Measurements from ENCODE around the gene PACRG. TPM values are rescaled to one million over a fixed set of nuclear protein-coding genes. Genes with fewer than 3 reads are reported as not detected.

PACRG gene
- total and polyA plus RNA-seq, 5 donors from 2014 or later = 0.44 to 1.2 (median 0.87) TPM; not detected in 2

DNA sequence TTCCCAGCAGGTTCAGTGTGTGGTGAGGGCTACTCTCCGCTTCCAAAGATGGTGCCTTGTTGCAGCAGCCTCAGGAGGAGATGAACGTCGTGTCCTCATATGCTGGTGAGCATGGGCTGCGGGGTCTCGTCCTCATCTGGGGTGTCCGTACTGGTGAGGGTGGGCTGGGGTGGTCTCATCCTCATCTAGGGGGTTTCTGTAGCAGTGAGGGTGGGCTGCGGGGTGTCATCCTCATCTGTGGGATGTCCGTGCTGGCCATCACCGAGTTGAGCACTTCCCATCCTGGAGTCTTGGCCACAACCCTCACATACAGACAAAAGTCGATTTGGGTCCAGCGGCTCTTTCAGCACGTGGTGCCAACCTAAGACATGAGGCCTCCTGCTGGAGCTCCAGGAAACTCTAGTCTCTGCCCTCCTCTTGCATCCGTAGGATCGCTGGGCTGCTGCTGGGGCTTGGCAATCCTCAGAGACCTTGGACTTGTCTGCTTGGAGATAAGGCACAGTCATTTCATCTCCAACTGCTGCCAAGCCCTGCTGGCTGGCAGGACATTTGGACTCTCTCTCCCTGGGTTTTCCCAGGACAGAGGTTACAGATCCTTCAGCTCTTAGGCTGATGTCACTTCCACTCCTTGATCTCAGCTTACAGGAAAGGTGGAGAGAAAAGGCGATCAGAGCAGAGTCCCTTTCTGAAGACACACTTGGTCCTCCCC, 160.4 kb downstream of the PACRG start:
- Mint-ChIP-seq H3K9me3 (peaks cover 0 to 6% (median 2%) of the 10 kb centered on the region in 7 donors), H3K27me3 (no peaks in the 10 kb centered on the region), H3K27ac (no peak overlapping the region), H3K4me3 (no peak overlapping the region), H3K36me3 (no peaks in the 10 kb centered on the region), H3K4me1 (no peaks in the 10 kb centered on the region)
- no peaks in the 10 kb centered on the region for H3K4me1 ChIP-seq (ENCODE audit: control insufficient read depth, insufficient read depth, low read length, poor library complexity, severe bottlenecking)
- no peaks in the 10 kb centered on the region for H3K36me3 ChIP-seq (ENCODE audit: control insufficient read depth, insufficient read depth, low read length)
- no peaks in the 10 kb centered on the region for H3K27me3 ChIP-seq (ENCODE audit: control insufficient read depth, insufficient read depth, low read length)
- no peaks in the 10 kb centered on the region for H3K9me3 ChIP-seq (ENCODE audit: control insufficient read depth in 2 of 2, low read length in 2 of 2)
- no peak overlapping the region for H3K4me3 ChIP-seq (ENCODE audit: low read depth, low read length)
- no peak for DNase-seq
- no peak overlapping the region for H3K27ac ChIP-seq (ENCODE audit: insufficient read depth, low read length, poor library complexity, severe bottlenecking)
- ATAC-seq (ENCODE audit: low read depth in 2 of 2) = no peak

DNA sequence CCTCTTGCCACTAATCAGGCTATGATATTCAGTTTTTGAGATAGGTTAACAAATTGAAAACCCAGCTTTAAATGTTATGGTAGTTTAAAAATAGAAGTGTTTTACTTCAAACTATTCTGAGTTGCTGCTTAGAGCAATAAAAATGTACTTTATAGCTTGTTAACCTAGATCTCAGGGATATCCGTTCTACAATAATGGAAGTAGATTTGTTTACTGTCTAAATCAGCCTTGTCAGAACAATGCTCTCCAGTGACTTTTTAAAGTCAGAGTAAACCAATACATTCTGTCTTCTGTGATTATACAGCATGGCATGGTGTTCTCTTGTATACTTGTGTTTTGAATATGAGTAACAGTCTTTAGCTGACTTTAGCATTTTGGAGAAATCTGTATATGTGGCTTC, 161.5 kb downstream of the PACRG start:
- H3K36me3 Mint-ChIP-seq = no peaks in the 10 kb centered on the region
- Histone ChIP-seq H3K27me3 (ENCODE audit: control insufficient read depth, insufficient read depth, low read length) (no peaks in the 10 kb centered on the region), H3K9me3 (ENCODE audit: control insufficient read depth in 2 of 2, low read length in 2 of 2) (no peaks in the 10 kb centered on the region), H3K36me3 (ENCODE audit: control insufficient read depth, insufficient read depth, low read length) (no peaks in the 10 kb centered on the region), H3K4me1 (ENCODE audit: control insufficient read depth, insufficient read depth, low read length, poor library complexity, severe bottlenecking) (no peaks in the 10 kb centered on the region), H3K27ac (ENCODE audit: insufficient read depth, low read length, poor library complexity, severe bottlenecking) (no peak overlapping the region), H3K4me3 (ENCODE audit: low read depth, low read length) (no peak overlapping the region)
- no peaks in the 10 kb centered on the region for H3K4me1 Mint-ChIP-seq
- no peak overlapping the region for H3K4me3 Mint-ChIP-seq
- H3K9me3 Mint-ChIP-seq = peaks cover 0 to 8% (median 3%) of the 10 kb centered on the region in 7 donors
- H3K27ac Mint-ChIP-seq = no peak overlapping the region
- no peaks in the 10 kb centered on the region for H3K27me3 Mint-ChIP-seq
- no peak for ATAC-seq (ENCODE audit: low read depth in 2 of 2)
- DNase-seq = no peak

DNA sequence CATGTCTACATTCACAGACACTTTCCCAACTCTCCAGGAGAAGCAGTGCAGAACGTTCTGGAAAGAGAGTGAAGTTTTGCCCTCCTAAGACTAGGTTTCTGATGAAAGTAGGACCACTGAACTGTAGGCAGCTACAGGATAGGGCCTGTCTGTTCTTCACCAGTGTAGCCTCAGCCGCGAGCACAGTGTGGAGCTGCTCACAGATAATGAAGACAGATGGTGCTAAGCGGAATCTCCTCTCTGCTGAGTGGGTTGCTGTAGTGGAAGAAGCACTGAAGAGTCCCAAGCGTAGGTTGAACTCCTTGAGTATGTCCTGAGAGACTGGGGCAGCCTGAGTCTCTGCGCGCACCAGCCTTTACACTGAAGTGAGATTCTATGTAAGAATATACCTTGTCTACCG, 170.2 kb downstream of the PACRG start:
- DNase-seq = no peak
- Mint-ChIP-seq H3K36me3 (no peaks in the 10 kb centered on the region), H3K4me3 (no peak overlapping the region), H3K27ac (no peak overlapping the region), H3K27me3 (no peaks in the 10 kb centered on the region), H3K9me3 (peaks cover 0 to 8% (median 3%) of the 10 kb centered on the region in 7 donors), H3K4me1 (no peaks in the 10 kb centered on the region)
- no peaks in the 10 kb centered on the region for H3K4me1 ChIP-seq (ENCODE audit: control insufficient read depth, insufficient read depth, low read length, poor library complexity, severe bottlenecking)
- no peak overlapping the region for H3K4me3 ChIP-seq (ENCODE audit: low read depth, low read length)
- H3K27me3 ChIP-seq (ENCODE audit: control insufficient read depth, insufficient read depth, low read length) = no peaks in the 10 kb centered on the region
- no peaks in the 10 kb centered on the region for H3K9me3 ChIP-seq (ENCODE audit: control insufficient read depth in 2 of 2, low read length in 2 of 2)
- ATAC-seq (ENCODE audit: low read depth in 2 of 2) = no peak
- H3K36me3 ChIP-seq (ENCODE audit: control insufficient read depth, insufficient read depth, low read length) = no peaks in the 10 kb centered on the region
- H3K27ac ChIP-seq (ENCODE audit: insufficient read depth, low read length, poor library complexity, severe bottlenecking) = no peak overlapping the region

DNA sequence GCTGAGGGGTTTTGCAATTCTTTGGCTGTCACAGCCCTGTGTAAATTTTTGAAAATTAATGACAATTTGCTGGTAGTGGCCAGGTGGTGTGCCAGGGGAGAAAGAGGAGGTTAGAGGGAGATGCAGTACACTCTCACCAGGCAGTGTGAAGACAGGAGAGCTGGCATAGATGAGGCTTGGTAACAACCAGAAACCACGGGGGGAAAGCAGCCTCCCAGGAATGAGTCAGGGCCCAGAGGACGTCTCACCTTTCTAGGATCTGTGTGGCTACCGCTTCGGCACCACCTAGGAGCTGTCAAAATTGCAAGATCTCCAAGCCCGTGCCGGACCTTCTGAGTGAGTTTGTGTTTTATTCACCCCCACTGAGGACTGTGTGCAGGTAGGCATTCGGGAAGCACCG, 171.4 kb downstream of the PACRG start:
- no peak overlapping the region for H3K4me3 Mint-ChIP-seq
- Histone ChIP-seq H3K9me3 (ENCODE audit: control insufficient read depth in 2 of 2, low read length in 2 of 2) (no peaks in the 10 kb centered on the region), H3K4me3 (ENCODE audit: low read depth, low read length) (no peak overlapping the region), H3K27ac (ENCODE audit: insufficient read depth, low read length, poor library complexity, severe bottlenecking) (no peak overlapping the region), H3K27me3 (ENCODE audit: control insufficient read depth, insufficient read depth, low read length) (no peaks in the 10 kb centered on the region), H3K4me1 (ENCODE audit: control insufficient read depth, insufficient read depth, low read length, poor library complexity, severe bottlenecking) (no peaks in the 10 kb centered on the region), H3K36me3 (ENCODE audit: control insufficient read depth, insufficient read depth, low read length) (no peaks in the 10 kb centered on the region)
- no peaks in the 10 kb centered on the region for H3K4me1 Mint-ChIP-seq
- H3K27ac Mint-ChIP-seq = no peak overlapping the region
- ATAC-seq (ENCODE audit: low read depth in 2 of 2) = no peak
- DNase-seq = no peak
- no peaks in the 10 kb centered on the region for H3K36me3 Mint-ChIP-seq
- H3K9me3 Mint-ChIP-seq = peaks cover 0 to 8% (median 3%) of the 10 kb centered on the region in 7 donors
- H3K27me3 Mint-ChIP-seq = no peaks in the 10 kb centered on the region

DNA sequence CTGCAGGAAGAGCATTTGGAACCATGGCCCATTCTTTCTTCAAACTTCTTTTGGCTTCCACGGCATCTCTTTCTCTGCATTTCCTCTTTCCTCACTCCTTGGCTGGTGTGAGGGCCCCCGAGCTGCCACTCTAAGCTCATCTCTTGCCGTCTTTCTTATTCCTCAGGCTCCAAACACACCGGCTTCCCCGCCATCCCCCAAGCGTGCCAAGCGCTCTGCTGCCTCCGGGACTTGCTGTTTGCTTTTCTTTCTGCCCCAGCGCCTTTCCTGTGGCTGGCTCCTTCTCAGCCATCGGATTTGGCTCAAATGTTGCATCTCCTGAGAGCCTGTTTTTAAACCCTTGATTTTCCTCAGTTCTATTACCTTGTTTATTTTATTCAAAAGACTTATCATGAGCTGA, 172.7 kb downstream of the PACRG start:
- Mint-ChIP-seq H3K4me3 (no peak overlapping the region), H3K27ac (no peak overlapping the region), H3K27me3 (no peaks in the 10 kb centered on the region), H3K4me1 (no peaks in the 10 kb centered on the region), H3K36me3 (no peaks in the 10 kb centered on the region), H3K9me3 (peaks cover 0 to 13% (median 2%) of the 10 kb centered on the region in 7 donors)
- ATAC-seq (ENCODE audit: low read depth in 2 of 2) (no peak), DNase-seq (no peak)
- no peaks in the 10 kb centered on the region for H3K4me1 ChIP-seq (ENCODE audit: control insufficient read depth, insufficient read depth, low read length, poor library complexity, severe bottlenecking)
- no peak overlapping the region for H3K4me3 ChIP-seq (ENCODE audit: low read depth, low read length)
- H3K27ac ChIP-seq (ENCODE audit: insufficient read depth, low read length, poor library complexity, severe bottlenecking) = no peak overlapping the region
- H3K36me3 ChIP-seq (ENCODE audit: control insufficient read depth, insufficient read depth, low read length) = no peaks in the 10 kb centered on the region
- H3K27me3 ChIP-seq (ENCODE audit: control insufficient read depth, insufficient read depth, low read length) = no peaks in the 10 kb centered on the region
- no peaks in the 10 kb centered on the region for H3K9me3 ChIP-seq (ENCODE audit: control insufficient read depth in 2 of 2, low read length in 2 of 2)

DNA sequence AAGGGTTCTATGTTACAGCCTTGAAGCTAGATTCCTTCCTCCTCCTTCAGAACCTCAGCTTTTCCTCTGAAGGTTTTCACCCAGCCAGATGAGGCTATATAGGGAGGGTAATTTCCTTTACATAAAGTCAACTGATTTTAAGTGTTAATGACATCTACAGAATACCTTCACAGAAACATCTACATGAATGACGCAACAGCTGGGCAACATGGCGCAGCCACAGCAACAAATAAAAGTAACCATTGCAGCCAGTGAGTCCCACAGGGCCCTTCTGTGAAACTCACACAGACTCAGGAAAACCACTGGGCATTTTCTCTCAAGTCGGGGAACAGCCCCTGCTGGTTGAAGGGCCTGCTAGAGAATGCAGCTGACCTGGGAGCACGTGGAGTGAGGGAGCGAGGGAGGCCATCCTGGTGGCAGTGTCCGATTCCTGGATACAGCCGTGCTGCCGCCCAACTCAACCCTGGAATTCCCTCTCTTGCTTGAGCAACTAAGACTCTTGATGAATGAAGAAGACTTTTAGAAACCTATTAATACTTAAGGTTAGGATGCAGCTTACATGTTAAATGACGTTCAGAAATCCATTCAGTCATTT, 176.4 kb downstream of the PACRG start:
- Histone ChIP-seq H3K9me3 (ENCODE audit: control insufficient read depth in 2 of 2, low read length in 2 of 2) (no peaks in the 10 kb centered on the region), H3K4me3 (ENCODE audit: low read depth, low read length) (no peak overlapping the region), H3K27ac (ENCODE audit: insufficient read depth, low read length, poor library complexity, severe bottlenecking) (no peak overlapping the region), H3K27me3 (ENCODE audit: control insufficient read depth, insufficient read depth, low read length) (no peaks in the 10 kb centered on the region), H3K4me1 (ENCODE audit: control insufficient read depth, insufficient read depth, low read length, poor library complexity, severe bottlenecking) (no peaks in the 10 kb centered on the region), H3K36me3 (ENCODE audit: control insufficient read depth, insufficient read depth, low read length) (no peaks in the 10 kb centered on the region)
- Mint-ChIP-seq H3K4me3 (no peak overlapping the region), H3K4me1 (no peaks in the 10 kb centered on the region), H3K9me3 (peaks cover 0 to 7% (median 3%) of the 10 kb centered on the region in 7 donors), H3K36me3 (no peaks in the 10 kb centered on the region), H3K27ac (no peak overlapping the region), H3K27me3 (no peaks in the 10 kb centered on the region)
- ATAC-seq (ENCODE audit: low read depth in 2 of 2) = no peak
- DNase-seq = no peak

DNA sequence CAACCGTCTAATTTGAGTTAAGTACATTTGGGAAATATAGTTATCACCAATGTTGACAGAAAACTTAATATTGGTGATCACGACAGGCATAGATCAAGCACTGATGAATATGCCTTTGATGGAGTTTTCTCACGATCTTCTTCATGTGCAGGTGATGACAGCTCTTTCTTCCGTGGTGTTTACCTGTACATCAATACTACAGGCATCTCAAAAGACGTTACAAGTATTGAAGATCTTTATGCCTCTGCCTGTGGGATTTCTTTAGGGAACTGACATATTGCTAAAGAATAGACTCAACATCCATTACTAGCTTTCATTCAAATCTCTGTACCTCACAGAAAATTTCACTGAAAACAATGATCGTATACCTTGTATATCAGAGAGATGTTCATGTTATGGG, 178.7 kb downstream of the PACRG start:
- no peaks in the 10 kb centered on the region for H3K4me1 Mint-ChIP-seq
- no peak for DNase-seq
- no peak overlapping the region for H3K27ac ChIP-seq (ENCODE audit: insufficient read depth, low read length, poor library complexity, severe bottlenecking)
- no peak overlapping the region for H3K4me3 ChIP-seq (ENCODE audit: low read depth, low read length)
- no peaks in the 10 kb centered on the region for H3K4me1 ChIP-seq (ENCODE audit: control insufficient read depth, insufficient read depth, low read length, poor library complexity, severe bottlenecking)
- no peaks in the 10 kb centered on the region for H3K27me3 ChIP-seq (ENCODE audit: control insufficient read depth, insufficient read depth, low read length)
- no peaks in the 10 kb centered on the region for H3K36me3 Mint-ChIP-seq
- no peaks in the 10 kb centered on the region for H3K27me3 Mint-ChIP-seq
- no peaks in the 10 kb centered on the region for H3K9me3 ChIP-seq (ENCODE audit: control insufficient read depth in 2 of 2, low read length in 2 of 2)
- H3K9me3 Mint-ChIP-seq = peaks cover 0 to 7% (median 3%) of the 10 kb centered on the region in 7 donors
- no peak overlapping the region for H3K27ac Mint-ChIP-seq
- no peaks in the 10 kb centered on the region for H3K36me3 ChIP-seq (ENCODE audit: control insufficient read depth, insufficient read depth, low read length)
- H3K4me3 Mint-ChIP-seq = no peak overlapping the region
- ATAC-seq (ENCODE audit: low read depth in 2 of 2) = no peak
